Nephron (organoid): Measurements from ENCODE around the gene ENTPD8.
A peak's percentile ranks its signal among the peaks of the same experiment; 100 is the strongest.

Experiments used
- H3K27ac Mint-ChIP-seq, 3 experiments: 2 replicates each; pipeline ENCODE4 v1.8.0; 2020; ENCODE audit warnings: mixed read lengths in 3 of 3, mild to moderate bottlenecking in 2 of 3, moderate library complexity in 1 of 3
- H3K27me3 Mint-ChIP-seq: 2 replicates; pipeline ENCODE4 v1.8.0; 2021; ENCODE audit warnings: low read depth, mild to moderate bottlenecking, moderate library complexity, mixed read lengths
- H3K36me3 Mint-ChIP-seq: 2 replicates; pipeline ENCODE4 v1.8.0; 2020; ENCODE audit warnings: low read depth, mixed read lengths
- H3K4me1 Mint-ChIP-seq: 2 replicates; pipeline ENCODE4 v1.8.0; 2020; ENCODE audit warnings: mixed read lengths
- H3K4me3 Mint-ChIP-seq, 3 experiments: 2 replicates each; pipeline ENCODE4 v1.8.0; 2020; ENCODE audit warnings: mild to moderate bottlenecking in 3 of 3, mixed read lengths in 3 of 3, moderate library complexity in 2 of 3
- H3K9me3 Mint-ChIP-seq: 2 replicates; pipeline ENCODE4 v1.8.0; 2020; ENCODE audit warnings: mixed read lengths
- CTCF ChIP-seq, 3 experiments: fragments of 200-600 bp; sonication (generic); IDR thresholded peaks; one replicate each; pipeline ENCODE4 v1.5.0; 2021; ENCODE audit warnings: antibody characterized with exemption in 3 of 3; ENCODE audit not compliant: unreplicated experiment in 3 of 3

Gene ENTPD8

GRCh38 chr9:137429546-137429890 lies 11.6 kb downstream of the ENTPD8 start:
- H3K27ac Mint-ChIP-seq, result no peak overlapping the region
- no peak overlapping the region for H3K4me3 Mint-ChIP-seq
- no peaks in the 10 kb centered on the region for H3K27me3 Mint-ChIP-seq
- no peaks in the 10 kb centered on the region for H3K9me3 Mint-ChIP-seq
- TF ChIP-seq CTCF (IDR thresholded peaks at IDR 0.05; ENCODE audit: unreplicated experiment in 3 of 3), result no peak
- H3K36me3 Mint-ChIP-seq, result no peaks in the 10 kb centered on the region
- H3K4me1 Mint-ChIP-seq, result peaks cover 5% of the 10 kb centered on the region

- no peak for TF ChIP-seq CTCF (IDR thresholded peaks at IDR 0.05; ENCODE audit: unreplicated experiment in 3 of 3)
- H3K9me3 Mint-ChIP-seq, result no peaks in the 10 kb centered on the region
- H3K27ac Mint-ChIP-seq, result no peak overlapping the region
- H3K4me1 Mint-ChIP-seq, result peaks cover 6% of the 10 kb centered on the region
- no peak overlapping the region for H3K4me3 Mint-ChIP-seq
- no peaks in the 10 kb centered on the region for H3K27me3 Mint-ChIP-seq
- H3K36me3 Mint-ChIP-seq, result no peaks in the 10 kb centered on the region
Observed at GRCh38 chr9:137428841-137429545, 12.2 kb downstream of the ENTPD8 start.

DNA sequence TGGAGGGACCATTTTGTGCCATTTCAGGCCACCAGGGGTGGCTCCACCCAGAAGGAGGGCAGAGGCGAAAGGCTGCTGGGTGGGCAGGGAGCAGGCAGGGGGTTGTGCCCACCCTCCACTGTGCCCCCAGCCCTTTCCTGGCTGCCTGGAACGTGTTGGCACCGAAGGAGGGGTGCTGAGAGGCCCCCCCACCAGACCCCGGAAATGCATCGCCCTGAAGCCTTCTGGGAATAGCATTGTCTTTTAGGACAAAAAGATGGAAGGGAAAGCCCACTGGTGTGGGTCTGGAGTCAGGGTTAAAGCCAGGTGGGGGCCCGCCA lies 12.9 kb downstream of the ENTPD8 start:
- H3K4me1 Mint-ChIP-seq, result peaks cover 6% of the 10 kb centered on the region
- TF ChIP-seq CTCF (IDR thresholded peaks at IDR 0.05; ENCODE audit: unreplicated experiment in 3 of 3), result no peak
- H3K4me3 Mint-ChIP-seq, result no peak overlapping the region
- H3K27ac Mint-ChIP-seq, result no peak overlapping the region
- H3K9me3 Mint-ChIP-seq, result no peaks in the 10 kb centered on the region
- H3K36me3 Mint-ChIP-seq, result no peaks in the 10 kb centered on the region
- H3K27me3 Mint-ChIP-seq, result no peaks in the 10 kb centered on the region

GRCh38 chr9:137427454-137428310 lies 13.5 kb downstream of the ENTPD8 start:
- Mint-ChIP-seq H3K27me3 (no peaks in the 10 kb centered on the region), H3K9me3 (no peaks in the 10 kb centered on the region), H3K4me3 (no peak overlapping the region), H3K27ac (no peak overlapping the region), H3K36me3 (no peaks in the 10 kb centered on the region), H3K4me1 (peaks cover 6% of the 10 kb centered on the region)
- no peak for TF ChIP-seq CTCF (IDR thresholded peaks at IDR 0.05; ENCODE audit: unreplicated experiment in 3 of 3)

DNA sequence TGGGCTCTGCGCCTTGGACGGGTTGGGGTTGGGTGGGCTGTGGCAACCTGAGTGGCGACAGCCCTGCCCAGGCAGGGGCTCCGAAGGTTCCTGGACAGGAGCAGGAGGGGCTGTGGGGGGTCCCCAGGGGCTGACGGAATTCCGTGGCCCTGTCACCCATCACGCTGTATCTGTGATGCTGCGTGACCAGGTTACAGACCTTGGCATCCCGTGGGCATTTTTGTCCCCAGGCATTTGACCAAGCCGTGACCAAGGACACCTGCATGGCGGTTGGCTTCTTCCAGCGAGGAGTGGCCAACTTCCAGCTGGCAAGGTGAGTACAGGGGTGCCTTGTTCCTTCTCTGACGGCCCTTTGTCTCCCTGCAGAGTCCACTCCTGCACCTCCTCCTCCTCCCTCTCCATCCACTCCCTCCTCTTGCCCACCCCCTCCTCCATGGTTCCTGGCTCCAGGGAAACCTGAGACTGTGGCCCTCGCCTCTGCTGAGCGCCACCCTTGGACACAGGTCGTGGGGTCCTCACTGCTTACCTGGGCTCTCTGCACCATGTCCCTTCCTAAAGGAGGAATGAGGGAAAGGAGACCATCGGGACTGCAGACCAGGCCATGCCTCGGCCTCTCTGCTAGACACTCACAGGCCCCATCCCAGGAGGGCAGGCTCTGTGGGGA lies 15.0 kb downstream of the ENTPD8 start:
- H3K27ac Mint-ChIP-seq, result no peak overlapping the region
- H3K4me3 Mint-ChIP-seq, result peak overlapping the region in 1 of 3 experiments; percentile 27
- peaks cover 11% of the 10 kb centered on the region for H3K4me1 Mint-ChIP-seq
- no peak for TF ChIP-seq CTCF (IDR thresholded peaks at IDR 0.05; ENCODE audit: unreplicated experiment in 3 of 3)
- no peaks in the 10 kb centered on the region for H3K9me3 Mint-ChIP-seq
- H3K27me3 Mint-ChIP-seq, result no peaks in the 10 kb centered on the region
- H3K36me3 Mint-ChIP-seq, result no peaks in the 10 kb centered on the region
